Measurements from ENCODE around the gene PHF21B.
"Not testable (repeated sequence)": the region's sequence is repeated elsewhere in the genome, so short reads cannot be mapped to it uniquely, and the experiment has no call there.

Gene PHF21B

GRCh38 chr22:44931077-44931540 lies 78.7 kb downstream of the PHF21B start:
- no peak for DNase-seq

DNA sequence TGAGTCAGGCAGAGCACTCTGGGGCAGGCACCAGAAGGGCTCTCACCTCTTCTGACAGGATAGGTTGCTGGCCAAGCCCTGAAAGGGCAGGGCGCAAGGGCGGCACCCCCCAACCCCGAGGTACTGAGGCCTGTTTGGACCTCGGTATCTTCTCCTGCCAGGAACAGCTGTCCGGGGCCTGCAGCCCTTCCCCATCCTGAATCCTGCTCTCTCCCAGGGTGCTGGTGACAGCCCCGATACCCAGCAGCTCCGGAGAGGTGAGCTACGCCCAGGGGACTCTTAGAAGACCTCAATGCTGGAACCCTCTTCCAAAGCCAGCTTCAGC lies 79.1 kb downstream of the PHF21B start:
- DNase-seq: no peak

GRCh38 chr22:44930016-44930710 lies 79.6 kb downstream of the PHF21B start:
- no peak for DNase-seq

- DNase-seq: no peak
Observed at GRCh38 chr22:44929359-44930015, 80.3 kb downstream of the PHF21B start.

DNA sequence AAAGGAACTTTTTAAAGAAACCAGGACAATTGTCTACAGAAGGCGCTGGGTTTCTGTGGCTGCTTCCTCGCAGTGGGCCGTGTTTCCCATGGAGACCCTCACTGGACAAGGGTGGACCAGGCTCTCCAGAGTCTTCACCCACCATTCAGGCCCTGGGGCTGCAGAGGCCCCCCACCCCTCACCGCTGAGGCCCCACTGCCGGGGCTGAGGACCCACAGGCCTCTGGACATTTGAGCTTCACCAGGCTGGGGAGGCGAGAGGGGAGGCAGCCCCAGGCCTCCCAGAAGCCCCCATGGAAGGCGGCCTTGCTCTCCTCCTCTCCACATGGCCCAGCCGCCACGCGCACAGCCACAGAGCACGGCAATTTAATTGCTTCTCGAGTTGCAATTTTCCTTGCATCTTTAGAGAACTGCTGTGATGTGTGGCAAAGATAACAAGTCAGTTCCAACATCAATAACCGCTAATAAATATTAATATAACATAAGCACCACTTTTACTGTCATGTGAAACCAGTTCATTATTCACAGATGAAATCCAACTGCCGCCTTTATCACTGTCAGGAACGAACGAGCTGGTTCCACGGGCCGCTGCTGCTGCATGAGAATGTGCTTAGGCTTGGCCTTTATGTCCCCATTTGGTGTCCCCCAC lies 81.0 kb downstream of the PHF21B start:
- DNase-seq: no peak

DNA sequence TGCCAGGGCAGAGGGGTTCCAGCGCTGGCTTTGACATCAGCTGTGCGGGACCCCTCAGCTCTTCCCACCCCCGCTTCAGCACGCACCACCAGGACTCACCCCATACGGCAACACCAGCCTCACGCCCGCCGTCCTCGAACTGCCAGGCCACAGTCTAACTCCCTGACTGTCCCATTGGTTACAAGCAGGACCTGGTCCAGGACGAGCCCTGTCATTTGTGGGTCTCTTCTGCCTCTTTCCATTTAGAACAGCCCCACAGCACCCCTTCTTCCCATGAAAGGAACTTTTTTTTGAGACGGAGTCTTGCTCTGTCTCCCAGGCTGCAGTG lies 81.7 kb downstream of the PHF21B start:
- no peak for DNase-seq

GRCh38 chr22:44927463-44928135 lies 82.2 kb downstream of the PHF21B start:
- DNase-seq: no peak

DNA sequence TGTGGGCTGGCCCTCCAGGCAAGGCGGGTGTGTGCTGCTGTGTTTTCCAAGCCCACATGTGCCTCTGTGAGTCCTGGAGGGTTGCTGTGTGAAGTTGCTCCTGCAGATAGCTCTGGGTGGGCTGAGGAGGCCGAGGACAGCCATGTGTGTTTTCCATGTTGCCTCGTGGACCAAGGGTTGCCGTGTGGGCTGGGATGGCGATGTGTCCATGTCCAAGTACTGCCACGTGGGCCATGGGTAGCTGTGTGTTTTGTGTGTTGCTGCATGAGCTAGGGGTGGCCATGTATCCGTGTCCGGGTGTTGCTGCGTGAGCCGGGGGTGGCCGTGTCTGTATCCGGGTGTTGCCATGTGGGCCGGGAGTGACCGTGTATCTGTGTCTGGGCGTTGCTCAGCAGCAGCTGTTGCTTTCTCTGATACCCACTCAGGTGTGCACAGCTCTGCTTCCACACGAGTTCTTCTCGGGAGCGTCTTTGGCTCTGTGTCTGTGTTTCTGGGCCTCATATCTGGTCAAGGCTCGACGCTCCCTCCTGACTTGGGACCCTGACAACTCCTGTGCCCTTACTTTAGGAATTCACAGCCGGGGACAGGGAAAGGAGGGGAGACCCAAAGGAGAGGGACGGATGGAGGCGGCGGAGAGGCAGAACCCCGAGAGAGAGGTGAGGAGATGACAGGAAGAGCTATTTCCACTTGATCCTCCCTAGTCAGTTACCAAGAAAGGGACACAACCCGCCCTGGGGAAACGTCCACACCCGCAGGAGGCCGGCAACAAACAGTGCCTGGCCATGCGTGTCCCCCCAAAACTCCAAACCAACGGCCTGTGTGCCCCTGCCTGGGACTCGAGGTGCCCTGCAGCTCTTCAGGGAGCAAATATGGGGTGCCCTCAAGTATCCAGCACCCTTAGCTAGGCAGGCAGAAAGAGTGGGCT lies 83.1 kb downstream of the PHF21B start:
- DNase-seq: no peak

DNA sequence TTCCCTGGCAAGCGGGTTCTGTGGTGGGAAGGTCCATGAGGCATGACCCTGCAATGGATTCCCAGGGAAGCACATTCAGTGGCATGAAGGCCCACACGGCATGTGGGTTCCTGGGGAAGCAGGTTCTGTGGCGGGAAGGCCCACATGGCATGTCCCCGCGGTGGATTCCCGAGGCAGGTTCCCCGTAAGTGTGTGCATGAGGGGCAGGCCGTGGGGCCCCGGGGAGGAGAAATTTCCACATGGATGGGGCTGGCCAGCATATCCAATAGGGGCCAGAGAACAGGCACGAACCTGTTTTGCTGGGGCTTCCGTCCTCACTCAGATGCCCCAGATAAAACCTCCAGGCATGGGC lies 83.7 kb downstream of the PHF21B start:
- no peak for DNase-seq

DNA sequence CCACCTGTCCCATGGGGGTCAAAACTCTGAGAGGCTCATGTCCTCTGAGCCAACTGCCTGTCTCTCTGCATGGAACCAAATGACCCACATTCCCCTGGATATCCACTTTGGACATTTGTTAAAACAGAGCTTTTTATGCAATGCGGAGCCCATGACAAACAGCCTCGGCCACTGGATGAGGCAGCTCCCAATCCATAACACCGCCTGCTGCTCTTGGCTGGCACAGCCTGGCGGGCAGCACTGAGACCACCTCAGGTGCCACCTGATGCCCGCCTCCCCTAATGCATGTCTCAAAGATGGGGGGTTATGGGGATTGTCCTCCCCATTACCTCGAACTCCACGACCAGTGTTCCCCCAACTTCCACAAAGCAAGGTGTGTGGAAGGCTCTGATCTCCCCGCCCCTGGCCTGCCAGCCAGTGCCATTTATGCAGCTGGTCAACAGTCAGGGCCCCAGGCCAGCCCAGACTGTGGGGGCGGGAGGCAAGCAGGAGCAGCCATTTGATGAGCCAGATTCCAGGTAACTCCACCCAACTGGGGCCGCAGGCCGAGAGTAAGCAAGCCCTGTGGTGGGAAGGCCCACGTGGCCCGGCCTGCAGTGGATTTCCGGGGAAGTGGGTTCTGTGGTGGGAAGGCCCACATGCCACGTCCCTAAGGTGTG lies 84.2 kb downstream of the PHF21B start:
- DNase-seq: no peak

DNA sequence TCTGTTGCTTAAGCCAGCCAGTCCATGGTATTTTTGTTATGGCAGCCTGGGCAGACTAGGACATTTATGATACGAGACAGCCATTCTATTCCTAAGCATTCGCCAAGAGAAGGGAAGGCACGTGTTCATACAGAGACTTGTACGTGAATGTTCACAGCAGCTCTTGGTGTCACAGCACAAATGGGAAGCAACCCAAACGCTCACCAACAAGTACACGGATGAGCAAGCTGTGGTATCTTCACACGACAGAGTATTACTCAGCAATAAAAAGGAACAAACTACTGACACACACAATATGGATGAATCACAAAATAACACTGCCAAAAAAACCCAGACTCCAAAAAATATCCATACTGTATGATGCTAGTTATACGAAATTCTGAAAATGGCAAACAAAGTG lies 85.1 kb downstream of the PHF21B start:
- DNase-seq: no peak

DNA sequence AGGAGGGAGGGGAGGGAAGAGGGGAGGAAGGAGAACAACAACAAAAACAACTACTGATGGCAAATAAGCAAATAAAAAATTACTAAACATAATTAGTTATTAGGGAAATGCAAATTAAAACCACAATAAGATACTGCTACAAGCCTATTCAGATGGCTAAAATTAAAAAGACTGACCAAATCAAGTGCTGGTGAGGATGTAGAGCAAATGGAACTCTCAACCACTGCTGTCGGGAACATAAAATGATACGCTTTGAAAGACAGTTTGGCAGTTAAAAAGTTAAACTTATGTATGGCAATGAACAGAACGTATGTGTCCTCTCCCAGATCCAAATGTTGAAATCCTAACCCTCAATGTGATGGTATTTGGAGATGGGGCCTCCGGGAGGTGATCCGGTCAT lies 85.7 kb downstream of the PHF21B start:
- DNase-seq: no peak

DNA sequence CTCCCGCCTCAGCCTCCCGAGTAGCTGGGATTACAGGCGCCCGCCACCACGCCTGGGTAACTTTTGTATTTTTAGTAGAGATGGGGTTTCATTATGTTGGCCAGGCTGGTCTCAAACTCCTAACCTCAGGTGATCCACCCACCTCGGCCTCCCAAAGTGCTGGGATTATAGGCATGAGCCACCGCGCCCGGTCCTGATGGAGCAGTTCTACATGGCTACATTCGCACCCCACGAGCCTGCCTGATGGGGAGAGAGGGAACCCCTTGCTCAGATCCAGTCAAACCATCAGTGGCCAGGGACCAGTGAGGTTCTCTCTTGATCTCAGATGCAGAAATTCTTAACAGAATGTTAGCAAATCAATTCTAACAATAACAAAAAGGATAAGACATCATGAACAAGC lies 88.0 kb downstream of the PHF21B start:
- DNase-seq: not testable (repeated sequence)

DNA sequence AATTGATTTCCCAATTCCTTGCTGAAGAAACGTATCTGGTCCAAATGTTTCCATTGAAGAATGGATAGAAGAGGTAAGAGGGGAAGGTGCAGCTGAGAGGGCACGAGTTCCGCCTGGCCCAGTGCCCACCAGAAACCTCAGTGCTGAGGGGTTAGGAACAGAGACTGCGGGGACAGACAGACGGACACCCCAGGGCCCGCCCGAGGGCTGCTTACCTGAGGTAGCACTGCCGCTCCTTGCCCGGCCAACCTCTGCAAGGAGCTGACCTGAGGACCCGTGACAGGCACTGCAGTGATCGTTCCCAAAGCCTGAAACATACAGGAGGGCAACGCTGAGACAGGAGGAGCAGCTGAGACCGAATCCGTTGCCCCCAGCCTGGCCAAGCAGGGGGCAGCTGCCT lies 89.6 kb downstream of the PHF21B start:
- DNase-seq: no peak

DNA sequence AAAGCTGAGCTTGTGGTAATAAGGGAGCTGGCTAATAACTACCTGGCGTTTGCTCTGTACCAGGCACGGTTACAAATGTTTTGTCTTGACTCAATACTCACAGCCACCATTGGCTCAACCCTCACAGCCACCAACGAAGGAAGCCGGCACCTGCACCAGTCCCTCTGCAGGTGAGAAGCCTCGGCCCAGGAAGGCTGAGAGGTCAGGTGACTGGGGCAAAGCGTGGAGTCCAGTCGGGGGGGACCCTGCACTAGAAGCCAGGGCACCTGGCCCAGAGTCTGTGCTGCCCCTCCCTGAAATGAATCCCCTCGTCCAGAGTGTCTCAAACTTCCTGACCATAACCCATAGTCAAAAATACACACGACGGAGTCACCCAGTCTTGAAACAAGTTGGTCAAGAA lies 90.1 kb downstream of the PHF21B start:
- no peak for DNase-seq

DNA sequence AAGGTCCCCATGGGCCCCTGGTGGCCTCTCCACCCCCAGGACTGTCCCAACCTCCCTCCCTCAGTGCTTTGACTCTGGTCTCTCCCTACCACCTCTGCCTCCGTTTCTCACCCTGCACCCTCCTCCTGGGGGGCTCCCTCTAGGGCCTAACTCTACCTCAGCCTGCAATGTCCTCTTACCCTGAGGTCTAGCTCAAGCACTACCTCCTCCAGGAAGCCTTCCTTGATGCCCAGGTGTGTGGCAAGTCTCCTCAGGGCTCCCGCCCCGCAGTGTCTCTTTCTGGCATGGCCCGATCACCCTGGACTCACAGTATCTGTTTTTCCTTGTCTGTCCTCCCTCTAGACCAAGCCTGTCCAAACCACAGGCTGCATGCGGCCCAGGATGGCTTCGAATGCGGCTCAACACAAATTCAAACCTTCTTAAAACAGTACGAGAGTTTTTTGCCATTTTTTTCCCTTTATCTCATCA lies 90.8 kb downstream of the PHF21B start:
- no peak for DNase-seq

DNA sequence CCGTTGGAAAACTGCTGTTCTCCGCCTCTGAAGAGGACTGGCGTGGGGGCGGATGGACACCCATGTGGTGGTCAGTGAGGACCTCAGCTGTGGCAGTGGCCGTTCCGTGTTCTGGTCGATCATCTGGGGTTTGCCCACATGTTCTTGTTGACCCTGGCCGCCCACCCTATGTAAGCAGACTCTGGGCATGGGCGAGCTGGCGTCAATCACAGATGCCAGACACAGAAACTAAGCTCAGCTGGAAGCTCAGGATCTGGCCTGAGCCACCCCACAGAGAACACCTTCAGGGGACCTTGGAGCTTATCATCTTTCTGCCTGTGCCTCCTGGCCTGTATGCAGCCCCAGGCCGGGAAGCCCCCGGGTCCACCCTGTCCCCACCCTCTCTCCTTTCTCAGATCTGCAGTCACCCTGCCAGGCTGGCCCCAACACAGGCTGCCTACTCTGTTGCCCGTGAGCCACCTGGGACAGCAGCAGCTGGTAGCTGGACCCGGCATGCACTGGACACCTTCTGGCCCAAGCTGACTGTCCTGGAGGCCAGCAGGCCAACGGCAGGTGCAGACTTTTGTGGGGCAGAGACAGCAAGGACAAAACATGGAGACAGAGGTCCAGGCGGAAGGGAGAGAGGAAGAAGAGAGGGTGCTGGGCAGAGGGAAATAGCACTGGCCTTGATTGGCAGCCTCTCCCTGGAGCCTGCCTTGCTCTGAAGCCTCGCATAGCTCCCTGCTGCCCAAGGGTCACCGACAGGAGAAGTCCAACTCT lies 91.5 kb downstream of the PHF21B start:
- no peak for DNase-seq

GRCh38 chr22:44917372-44918165 lies 92.2 kb downstream of the PHF21B start:
- DNase-seq: no peak

DNA sequence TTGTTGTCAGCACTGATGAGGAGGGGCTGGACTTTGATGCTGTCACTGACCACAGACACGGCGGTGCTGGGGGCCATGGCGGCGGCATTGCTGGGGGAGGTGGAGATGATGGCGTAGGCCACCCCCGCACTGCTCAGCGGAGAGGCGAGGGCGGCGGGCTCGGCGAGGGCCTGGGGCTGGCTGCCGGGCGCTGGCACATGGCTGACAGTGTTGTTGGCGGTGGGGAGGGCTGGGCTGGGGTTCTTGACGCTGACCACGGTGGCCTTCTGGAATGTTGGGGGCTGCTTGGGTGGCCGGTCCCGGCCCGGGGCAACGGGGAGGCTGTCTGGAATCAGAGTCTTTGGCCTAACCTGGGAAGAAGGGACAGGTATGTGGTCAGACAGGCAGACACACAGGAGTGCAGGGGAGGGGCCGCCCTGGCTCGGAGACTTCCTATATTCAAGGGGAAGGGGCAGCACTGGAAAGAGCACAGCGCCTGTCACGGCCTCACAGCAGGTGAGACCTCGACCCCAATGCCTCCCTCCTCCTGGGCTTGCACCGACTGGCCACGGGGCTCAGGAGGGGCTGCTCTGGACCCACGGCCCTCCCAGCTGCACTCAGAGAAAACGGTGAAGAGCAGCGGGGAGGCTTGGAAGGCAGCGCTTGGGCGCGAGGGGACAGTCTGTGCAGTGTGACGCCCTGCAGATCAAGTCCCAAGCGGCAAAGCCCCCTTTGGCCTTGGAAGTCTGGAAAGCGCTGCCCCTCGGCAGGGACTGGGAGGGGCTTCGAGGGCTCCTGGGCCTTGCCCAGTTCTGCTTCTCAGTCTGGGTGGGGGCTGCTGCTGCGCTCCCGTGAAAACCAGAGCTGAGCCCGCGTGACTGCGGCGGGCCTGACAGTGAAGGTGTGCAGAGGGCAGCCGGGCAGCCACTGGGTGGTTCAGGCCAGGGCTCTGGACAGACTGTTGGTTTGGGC lies 93.2 kb downstream of the PHF21B start:
- DNase-seq: no peak

Data from AML-193 (cell line).